ENCODE results near the gene C1orf159. TPM values are rescaled to one million over a fixed set of nuclear protein-coding genes. Genes with fewer than 3 reads are reported as not detected.

Gene C1orf159
- total RNA-seq, 2 donors from 2014 or later, result 23.1 to 29.5 TPM

DNA sequence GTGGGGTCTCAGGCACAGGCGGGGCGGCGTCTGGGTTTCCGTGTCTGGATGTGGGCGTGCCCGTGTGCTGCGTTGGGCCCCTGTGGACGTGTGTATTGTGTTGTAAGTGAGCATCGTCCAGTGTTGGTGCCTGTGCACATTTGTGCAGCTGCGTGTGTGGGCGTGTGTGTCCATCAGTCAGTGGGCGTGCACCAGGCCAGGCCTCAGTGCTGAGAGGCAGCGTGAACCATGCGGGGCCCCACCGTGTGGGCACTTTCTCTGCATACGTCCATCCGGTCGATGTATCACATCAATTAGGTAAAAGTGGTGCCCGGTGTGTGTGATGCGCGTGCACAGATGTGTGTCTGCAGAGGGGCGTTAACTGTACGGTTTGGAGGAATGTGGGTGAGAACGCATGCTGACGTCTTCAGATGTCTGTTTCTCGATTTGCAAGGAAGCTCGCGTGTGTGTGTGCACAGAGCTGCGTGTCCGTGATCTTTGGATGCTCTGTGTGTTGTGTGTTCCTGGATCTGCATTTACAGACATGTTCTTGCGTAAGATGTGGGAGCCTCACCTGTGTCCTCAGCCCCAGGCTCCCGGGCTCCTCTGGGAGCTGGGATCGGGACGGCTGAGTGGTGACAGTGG is 71.3 kb downstream of the C1orf159 start:
- peaks cover 3% of the 10 kb centered on the region for H3K4me1 Mint-ChIP-seq
- no peaks in the 10 kb centered on the region for H3K9me3 ChIP-seq (ENCODE audit: control insufficient read depth, low read length)
- DNase-seq, result no peak
- peaks cover 12% of the 10 kb centered on the region for H3K27me3 Mint-ChIP-seq (ENCODE audit: insufficient read depth)
- TF ChIP-seq, protein P1, sequence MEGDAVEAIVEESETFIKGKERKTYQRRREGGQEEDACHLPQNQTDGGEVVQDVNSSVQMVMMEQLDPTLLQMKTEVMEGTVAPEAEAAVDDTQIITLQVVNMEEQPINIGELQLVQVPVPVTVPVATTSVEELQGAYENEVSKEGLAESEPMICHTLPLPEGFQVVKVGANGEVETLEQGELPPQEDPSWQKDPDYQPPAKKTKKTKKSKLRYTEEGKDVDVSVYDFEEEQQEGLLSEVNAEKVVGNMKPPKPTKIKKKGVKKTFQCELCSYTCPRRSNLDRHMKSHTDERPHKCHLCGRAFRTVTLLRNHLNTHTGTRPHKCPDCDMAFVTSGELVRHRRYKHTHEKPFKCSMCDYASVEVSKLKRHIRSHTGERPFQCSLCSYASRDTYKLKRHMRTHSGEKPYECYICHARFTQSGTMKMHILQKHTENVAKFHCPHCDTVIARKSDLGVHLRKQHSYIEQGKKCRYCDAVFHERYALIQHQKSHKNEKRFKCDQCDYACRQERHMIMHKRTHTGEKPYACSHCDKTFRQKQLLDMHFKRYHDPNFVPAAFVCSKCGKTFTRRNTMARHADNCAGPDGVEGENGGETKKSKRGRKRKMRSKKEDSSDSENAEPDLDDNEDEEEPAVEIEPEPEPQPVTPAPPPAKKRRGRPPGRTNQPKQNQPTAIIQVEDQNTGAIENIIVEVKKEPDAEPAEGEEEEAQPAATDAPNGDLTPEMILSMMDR (conservative IDR thresholded peaks at IDR 0.05), result no peak
- H3K9me3 Mint-ChIP-seq, result no peaks in the 10 kb centered on the region
- no peak overlapping the region for H3K4me3 Mint-ChIP-seq
- no peak overlapping the region for H3K27ac ChIP-seq (ENCODE audit: low read depth, low read length)
- H3K27me3 ChIP-seq (ENCODE audit: control insufficient read depth, insufficient read depth, low read length, poor library complexity, severe bottlenecking), result peaks cover 6% of the 10 kb centered on the region
- peaks cover 34% of the 10 kb centered on the region for H3K36me3 Mint-ChIP-seq (ENCODE audit: low read depth)
- 95 to 96% methylated on average over 33 to 34 of the region's 34 CpGs for WGBS, 2 experiments (ENCODE audit: insufficient coverage in 1 of 2, insufficient read length in 1 of 2)
- no peaks in the 10 kb centered on the region for H3K4me1 ChIP-seq (ENCODE audit: control insufficient read depth, insufficient read depth, low read length)
- no peak overlapping the region for H3K27ac Mint-ChIP-seq
- H3K9ac ChIP-seq (ENCODE audit: extremely low read depth, low read length, poor library complexity, severe bottlenecking), result no peak overlapping the region
- H3K4me3 ChIP-seq (ENCODE audit: low read length), result no peak overlapping the region
- H3K36me3 ChIP-seq (ENCODE audit: control insufficient read depth, insufficient read depth, low read length), result peaks cover 29% of the 10 kb centered on the region

GRCh38 chr1:1043921-1044320 is 72.0 kb downstream of the C1orf159 start:
- Histone ChIP-seq H3K27me3 (ENCODE audit: control insufficient read depth, insufficient read depth, low read length, poor library complexity, severe bottlenecking) (peaks cover 12% of the 10 kb centered on the region), H3K4me3 (ENCODE audit: low read length) (no peak overlapping the region), H3K4me1 (ENCODE audit: control insufficient read depth, insufficient read depth, low read length) (no peaks in the 10 kb centered on the region), H3K9me3 (ENCODE audit: control insufficient read depth, low read length) (no peaks in the 10 kb centered on the region), H3K9ac (ENCODE audit: extremely low read depth, low read length, poor library complexity, severe bottlenecking) (no peak overlapping the region), H3K36me3 (ENCODE audit: control insufficient read depth, insufficient read depth, low read length) (peaks cover 29% of the 10 kb centered on the region), H3K27ac (ENCODE audit: low read depth, low read length) (no peak overlapping the region)
- Mint-ChIP-seq H3K4me1 (peaks cover 4% of the 10 kb centered on the region), H3K9me3 (no peaks in the 10 kb centered on the region), H3K27me3 (ENCODE audit: insufficient read depth) (peaks cover 19% of the 10 kb centered on the region), H3K4me3 (no peak overlapping the region), H3K36me3 (ENCODE audit: low read depth) (peaks cover 34% of the 10 kb centered on the region), H3K27ac (no peak overlapping the region)
- TF ChIP-seq, protein P1 (conservative IDR thresholded peaks at IDR 0.05), result no peak
- WGBS, 2 experiments (ENCODE audit: insufficient coverage in 1 of 2, insufficient read length in 1 of 2), result 95 to 96% methylated on average over 28 to 33 of the region's 33 CpGs
- no peak for DNase-seq

DNA sequence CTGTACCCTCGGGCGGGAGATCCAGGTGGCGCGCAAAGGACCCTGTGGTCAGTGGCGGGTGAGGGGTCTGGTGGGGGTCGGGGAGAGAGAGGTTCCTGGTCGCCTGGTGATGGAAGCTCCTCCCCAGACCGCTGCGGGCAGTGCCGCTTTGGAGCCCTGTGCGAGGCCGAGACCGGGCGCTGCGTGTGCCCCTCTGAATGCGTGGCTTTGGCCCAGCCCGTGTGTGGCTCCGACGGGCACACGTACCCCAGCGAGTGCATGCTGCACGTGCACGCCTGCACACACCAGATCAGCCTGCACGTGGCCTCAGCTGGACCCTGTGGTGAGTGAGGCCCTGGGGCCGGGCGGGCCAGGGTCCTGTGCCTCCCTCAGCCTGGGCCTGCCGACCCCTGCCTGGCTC is 72.5 kb downstream of the C1orf159 start:
- Histone ChIP-seq H3K27me3 (ENCODE audit: control insufficient read depth, insufficient read depth, low read length, poor library complexity, severe bottlenecking) (peaks cover 18% of the 10 kb centered on the region), H3K9me3 (ENCODE audit: control insufficient read depth, low read length) (no peaks in the 10 kb centered on the region), H3K4me3 (ENCODE audit: low read length) (no peak overlapping the region), H3K36me3 (ENCODE audit: control insufficient read depth, insufficient read depth, low read length) (peaks cover 29% of the 10 kb centered on the region), H3K9ac (ENCODE audit: extremely low read depth, low read length, poor library complexity, severe bottlenecking) (no peak overlapping the region), H3K4me1 (ENCODE audit: control insufficient read depth, insufficient read depth, low read length) (no peaks in the 10 kb centered on the region), H3K27ac (ENCODE audit: low read depth, low read length) (no peak overlapping the region)
- 96 to 99% methylated on average over 20 to 27 of the region's 27 CpGs for WGBS, 2 experiments (ENCODE audit: insufficient coverage in 1 of 2, insufficient read length in 1 of 2)
- Mint-ChIP-seq H3K36me3 (ENCODE audit: low read depth) (peaks cover 39% of the 10 kb centered on the region), H3K4me3 (no peak overlapping the region), H3K4me1 (peaks cover 6% of the 10 kb centered on the region), H3K27ac (no peak overlapping the region), H3K27me3 (ENCODE audit: insufficient read depth) (peaks cover 24% of the 10 kb centered on the region), H3K9me3 (no peaks in the 10 kb centered on the region)
- TF ChIP-seq, protein P1 (conservative IDR thresholded peaks at IDR 0.05), result no peak
- DNase-seq, result no peak
